Measurements from ENCODE around the gene FAM50A.

DNA sequence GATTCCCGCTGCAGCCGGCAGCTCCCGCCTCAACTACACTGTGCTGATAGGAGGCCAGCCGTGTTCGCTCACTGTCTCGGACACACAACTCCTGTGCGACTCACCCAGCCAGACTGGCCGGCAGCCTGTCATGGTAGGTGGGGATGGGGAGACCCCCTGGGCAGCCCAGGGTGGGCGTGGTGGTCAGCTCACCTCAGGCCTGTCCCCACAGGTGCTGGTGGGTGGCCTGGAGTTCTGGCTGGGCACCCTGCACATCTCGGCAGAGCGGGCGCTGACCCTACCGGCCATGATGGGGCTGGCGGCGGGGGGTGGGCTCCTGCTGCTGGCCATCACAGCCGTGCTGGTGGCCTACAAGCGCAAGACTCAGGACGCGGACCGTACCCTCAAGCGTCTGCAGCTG is 23.6 kb downstream of the FAM50A start:
- TF ChIP-seq, protein P1, sequence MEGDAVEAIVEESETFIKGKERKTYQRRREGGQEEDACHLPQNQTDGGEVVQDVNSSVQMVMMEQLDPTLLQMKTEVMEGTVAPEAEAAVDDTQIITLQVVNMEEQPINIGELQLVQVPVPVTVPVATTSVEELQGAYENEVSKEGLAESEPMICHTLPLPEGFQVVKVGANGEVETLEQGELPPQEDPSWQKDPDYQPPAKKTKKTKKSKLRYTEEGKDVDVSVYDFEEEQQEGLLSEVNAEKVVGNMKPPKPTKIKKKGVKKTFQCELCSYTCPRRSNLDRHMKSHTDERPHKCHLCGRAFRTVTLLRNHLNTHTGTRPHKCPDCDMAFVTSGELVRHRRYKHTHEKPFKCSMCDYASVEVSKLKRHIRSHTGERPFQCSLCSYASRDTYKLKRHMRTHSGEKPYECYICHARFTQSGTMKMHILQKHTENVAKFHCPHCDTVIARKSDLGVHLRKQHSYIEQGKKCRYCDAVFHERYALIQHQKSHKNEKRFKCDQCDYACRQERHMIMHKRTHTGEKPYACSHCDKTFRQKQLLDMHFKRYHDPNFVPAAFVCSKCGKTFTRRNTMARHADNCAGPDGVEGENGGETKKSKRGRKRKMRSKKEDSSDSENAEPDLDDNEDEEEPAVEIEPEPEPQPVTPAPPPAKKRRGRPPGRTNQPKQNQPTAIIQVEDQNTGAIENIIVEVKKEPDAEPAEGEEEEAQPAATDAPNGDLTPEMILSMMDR (IDR thresholded peaks at IDR 0.05; ENCODE audit: insufficient read depth, low read length): no peak
- TF ChIP-seq, protein P2, sequence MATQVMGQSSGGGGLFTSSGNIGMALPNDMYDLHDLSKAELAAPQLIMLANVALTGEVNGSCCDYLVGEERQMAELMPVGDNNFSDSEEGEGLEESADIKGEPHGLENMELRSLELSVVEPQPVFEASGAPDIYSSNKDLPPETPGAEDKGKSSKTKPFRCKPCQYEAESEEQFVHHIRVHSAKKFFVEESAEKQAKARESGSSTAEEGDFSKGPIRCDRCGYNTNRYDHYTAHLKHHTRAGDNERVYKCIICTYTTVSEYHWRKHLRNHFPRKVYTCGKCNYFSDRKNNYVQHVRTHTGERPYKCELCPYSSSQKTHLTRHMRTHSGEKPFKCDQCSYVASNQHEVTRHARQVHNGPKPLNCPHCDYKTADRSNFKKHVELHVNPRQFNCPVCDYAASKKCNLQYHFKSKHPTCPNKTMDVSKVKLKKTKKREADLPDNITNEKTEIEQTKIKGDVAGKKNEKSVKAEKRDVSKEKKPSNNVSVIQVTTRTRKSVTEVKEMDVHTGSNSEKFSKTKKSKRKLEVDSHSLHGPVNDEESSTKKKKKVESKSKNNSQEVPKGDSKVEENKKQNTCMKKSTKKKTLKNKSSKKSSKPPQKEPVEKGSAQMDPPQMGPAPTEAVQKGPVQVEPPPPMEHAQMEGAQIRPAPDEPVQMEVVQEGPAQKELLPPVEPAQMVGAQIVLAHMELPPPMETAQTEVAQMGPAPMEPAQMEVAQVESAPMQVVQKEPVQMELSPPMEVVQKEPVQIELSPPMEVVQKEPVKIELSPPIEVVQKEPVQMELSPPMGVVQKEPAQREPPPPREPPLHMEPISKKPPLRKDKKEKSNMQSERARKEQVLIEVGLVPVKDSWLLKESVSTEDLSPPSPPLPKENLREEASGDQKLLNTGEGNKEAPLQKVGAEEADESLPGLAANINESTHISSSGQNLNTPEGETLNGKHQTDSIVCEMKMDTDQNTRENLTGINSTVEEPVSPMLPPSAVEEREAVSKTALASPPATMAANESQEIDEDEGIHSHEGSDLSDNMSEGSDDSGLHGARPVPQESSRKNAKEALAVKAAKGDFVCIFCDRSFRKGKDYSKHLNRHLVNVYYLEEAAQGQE (IDR thresholded peaks at IDR 0.05; ENCODE audit: insufficient replicate concordance, low read depth): no peak
- no peak for TF ChIP-seq POLR2AphosphoS5 (IDR thresholded peaks at IDR 0.05; ENCODE audit: low read depth)

Data from HL-60 (cell line).